A673 (cell line): ENCODE measurements around the gene PTPRR.

Source experiments
- EZH2 ChIP-seq: fragments of 200-600 bp; sonication (generic); IDR thresholded peaks from 2 replicates; pipeline ENCODE4 v1.6.1; 2017; ENCODE audit warnings: borderline replicate concordance, low read depth, mild to moderate bottlenecking, mixed read lengths, antibody characterized with exemption, low read length; ENCODE audit not compliant: poor library complexity, severe bottlenecking
- TF ChIP-seq, protein P1 (sequence below): fragments of 300-800, 200-600 bp; sonication (generic); conservative IDR thresholded peaks from 2 replicates; pipeline ENCODE4 v1.5.1; 2017; ENCODE audit warnings: low read depth, mild to moderate bottlenecking, antibody characterized with exemption, low read length, moderate library complexity, mixed read lengths

DNA sequence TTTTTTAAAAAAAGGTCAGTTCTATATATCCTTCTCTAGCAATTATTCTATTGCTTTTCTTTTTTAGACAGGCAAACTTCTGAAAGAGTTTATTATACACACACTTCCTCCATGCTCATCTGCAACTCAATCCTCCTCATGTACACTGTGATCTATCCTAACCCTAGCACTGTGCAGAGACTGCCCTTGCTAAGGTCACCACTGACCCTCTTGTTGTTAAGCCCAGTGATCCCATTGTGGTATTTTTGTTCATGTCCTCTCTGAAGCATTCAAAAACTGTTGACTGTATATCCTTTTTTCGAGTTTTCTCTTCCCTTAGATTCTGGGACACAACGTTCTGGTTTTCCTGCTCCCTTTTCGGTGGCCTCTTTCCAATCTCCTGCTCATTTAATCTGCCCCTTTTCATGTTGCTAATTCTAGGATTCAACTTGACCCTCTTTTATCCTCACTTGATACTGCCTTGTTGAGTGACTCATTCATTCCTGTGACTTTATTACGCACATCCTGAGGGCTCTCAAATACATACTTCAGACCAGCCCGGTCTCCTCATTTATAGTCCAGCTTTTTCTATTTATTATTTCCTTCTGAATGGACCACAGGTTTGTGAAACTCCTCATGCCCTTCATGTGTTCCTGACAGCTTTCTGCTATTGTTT, 229.4 kb downstream of the PTPRR start:
- TF ChIP-seq, protein P1, sequence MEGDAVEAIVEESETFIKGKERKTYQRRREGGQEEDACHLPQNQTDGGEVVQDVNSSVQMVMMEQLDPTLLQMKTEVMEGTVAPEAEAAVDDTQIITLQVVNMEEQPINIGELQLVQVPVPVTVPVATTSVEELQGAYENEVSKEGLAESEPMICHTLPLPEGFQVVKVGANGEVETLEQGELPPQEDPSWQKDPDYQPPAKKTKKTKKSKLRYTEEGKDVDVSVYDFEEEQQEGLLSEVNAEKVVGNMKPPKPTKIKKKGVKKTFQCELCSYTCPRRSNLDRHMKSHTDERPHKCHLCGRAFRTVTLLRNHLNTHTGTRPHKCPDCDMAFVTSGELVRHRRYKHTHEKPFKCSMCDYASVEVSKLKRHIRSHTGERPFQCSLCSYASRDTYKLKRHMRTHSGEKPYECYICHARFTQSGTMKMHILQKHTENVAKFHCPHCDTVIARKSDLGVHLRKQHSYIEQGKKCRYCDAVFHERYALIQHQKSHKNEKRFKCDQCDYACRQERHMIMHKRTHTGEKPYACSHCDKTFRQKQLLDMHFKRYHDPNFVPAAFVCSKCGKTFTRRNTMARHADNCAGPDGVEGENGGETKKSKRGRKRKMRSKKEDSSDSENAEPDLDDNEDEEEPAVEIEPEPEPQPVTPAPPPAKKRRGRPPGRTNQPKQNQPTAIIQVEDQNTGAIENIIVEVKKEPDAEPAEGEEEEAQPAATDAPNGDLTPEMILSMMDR: no peak
- TF ChIP-seq EZH2: no peak
